ENCODE measurements around the gene IL1R1. TPM values are rescaled to one million over a fixed set of nuclear protein-coding genes. Genes with fewer than 3 reads are reported as not detected.
A peak's percentile ranks its signal among the peaks of the same experiment; 100 is the strongest.
"Not testable (repeated sequence)": the region's sequence is repeated elsewhere in the genome, so short reads cannot be mapped to it uniquely, and the experiment has no call there.

The IL1R1 gene
- polyA plus RNA-seq, 3 donors from 2014 or later, result 0.96 to 4.0 TPM; not detected in 1

GRCh38 chr2:102103992-102104871 is 38.3 kb upstream of the IL1R1 start:
- peaks cover 9 to 21% (median 14%) of the 10 kb centered on the region in 3 donors for H3K27me3 Mint-ChIP-seq (ENCODE audit: low read depth in 3 of 3)
- H3K9me3 Mint-ChIP-seq, result peaks cover 0 to 2% (median 0%) of the 10 kb centered on the region in 6 donors
- H3K27ac Mint-ChIP-seq, result peak overlapping the region in 3 of 6 donors; percentile 27 to 38 (median 29)
- H3K36me3 Mint-ChIP-seq, result peaks cover 0 to 3% (median 0%) of the 10 kb centered on the region in 3 donors
- H3K4me3 Mint-ChIP-seq, result peak overlapping the region; percentile 68 to 81 (median 75)
- H3K4me1 Mint-ChIP-seq, result peaks cover 12 to 13% of the 10 kb centered on the region in 2 donors
- DNase-seq, result peak; percentile 6 to 31 (median 29)

DNA sequence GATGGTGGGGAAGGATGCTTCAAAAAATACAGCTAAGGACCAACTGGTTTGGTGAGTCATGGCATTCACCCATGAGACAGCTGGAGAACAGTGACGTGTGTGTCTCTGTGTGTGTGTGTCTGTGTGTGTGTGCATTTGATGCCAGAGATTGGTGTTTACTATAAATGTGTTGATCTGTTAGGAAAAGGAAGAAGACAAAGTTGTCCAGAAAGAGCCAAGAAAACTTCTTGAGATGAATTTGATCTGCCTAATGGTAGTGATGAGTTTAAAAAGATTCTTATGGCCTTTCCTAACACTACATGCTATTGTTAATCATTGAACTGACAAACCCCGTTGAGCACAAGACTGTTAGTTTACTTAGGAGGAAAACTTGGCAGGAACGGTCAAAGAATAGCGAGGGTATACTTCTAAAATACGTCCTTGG is 36.4 kb upstream of the IL1R1 start:
- Mint-ChIP-seq H3K4me1 (peaks cover 12 to 13% of the 10 kb centered on the region in 2 donors), H3K36me3 (no peaks in the 10 kb centered on the region), H3K27me3 (ENCODE audit: low read depth in 3 of 3) (peaks cover 8 to 18% (median 13%) of the 10 kb centered on the region in 3 donors), H3K4me3 (no peak overlapping the region), H3K9me3 (no peaks in the 10 kb centered on the region), H3K27ac (no peak overlapping the region)
- no peak for DNase-seq

GRCh38 chr2:102106813-102107740 is 35.5 kb upstream of the IL1R1 start:
- H3K36me3 Mint-ChIP-seq, DNase-seq, H3K4me3 Mint-ChIP-seq, H3K27ac Mint-ChIP-seq, H3K9me3 Mint-ChIP-seq: not testable (repeated sequence)
- Mint-ChIP-seq H3K27me3 (ENCODE audit: low read depth in 3 of 3) (peaks cover 6 to 18% (median 13%) of the 10 kb centered on the region in 3 donors), H3K4me1 (peaks cover 12 to 13% of the 10 kb centered on the region in 2 donors)

DNA sequence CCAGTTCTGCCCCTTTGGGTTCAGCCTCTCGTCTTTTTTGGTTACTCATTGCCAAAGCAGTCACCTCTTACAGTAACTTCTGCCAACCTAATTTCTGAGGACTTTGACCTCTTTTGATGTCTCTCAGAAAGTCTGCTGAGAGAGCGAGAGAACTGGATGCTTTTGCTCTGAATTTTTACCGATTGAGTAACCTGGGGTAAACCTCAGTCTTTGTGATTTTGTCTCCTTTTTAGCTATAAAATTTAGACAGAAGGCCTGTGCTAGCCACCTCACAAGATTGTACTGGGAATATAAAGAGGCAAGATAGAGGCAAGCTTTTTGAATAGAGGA is 34.8 kb upstream of the IL1R1 start:
- Mint-ChIP-seq H3K4me3 (no peak overlapping the region), H3K27me3 (ENCODE audit: low read depth in 3 of 3) (peaks cover 6 to 18% (median 12%) of the 10 kb centered on the region in 3 donors), H3K27ac (no peak overlapping the region), H3K4me1 (peaks cover 12 to 13% of the 10 kb centered on the region in 2 donors), H3K36me3 (no peaks in the 10 kb centered on the region), H3K9me3 (no peaks in the 10 kb centered on the region)
- DNase-seq, result no peak

DNA sequence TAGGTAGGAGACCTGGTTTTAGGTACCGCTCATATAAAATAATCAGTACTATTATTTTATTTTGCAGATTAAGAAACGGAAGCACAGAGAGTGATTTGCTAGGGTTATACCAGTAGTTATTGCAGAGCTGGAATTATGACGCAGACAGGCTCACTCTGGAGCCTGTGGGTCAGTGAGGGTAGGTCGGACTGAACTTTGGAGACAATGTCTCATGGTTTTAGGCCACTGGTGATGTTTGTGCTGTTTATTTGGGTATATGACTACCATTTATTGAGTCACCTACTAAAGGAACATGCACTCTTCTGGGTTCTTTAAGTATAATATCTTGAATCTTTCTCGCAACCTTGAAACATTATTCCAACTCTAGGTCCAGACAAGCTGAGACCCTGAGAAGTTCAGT is 33.5 kb upstream of the IL1R1 start:
- no peaks in the 10 kb centered on the region for H3K36me3 Mint-ChIP-seq
- peaks cover 9 to 10% of the 10 kb centered on the region in 2 donors for H3K4me1 Mint-ChIP-seq
- H3K27ac Mint-ChIP-seq, result no peak overlapping the region
- no peak overlapping the region for H3K4me3 Mint-ChIP-seq
- H3K9me3 Mint-ChIP-seq, result no peaks in the 10 kb centered on the region
- DNase-seq, result no peak
- H3K27me3 Mint-ChIP-seq (ENCODE audit: low read depth in 3 of 3), result peaks cover 4 to 15% (median 8%) of the 10 kb centered on the region in 3 donors

- peaks cover 0 to 9% (median 2%) of the 10 kb centered on the region in 3 donors for H3K27me3 Mint-ChIP-seq (ENCODE audit: low read depth in 3 of 3)
- no peak for DNase-seq
- H3K27ac Mint-ChIP-seq, result no peak overlapping the region
- H3K9me3 Mint-ChIP-seq, result no peaks in the 10 kb centered on the region
- no peaks in the 10 kb centered on the region for H3K36me3 Mint-ChIP-seq
- peak overlapping the region in 1 of 5 donors; percentile 30 for H3K4me3 Mint-ChIP-seq
- no peaks in the 10 kb centered on the region for H3K4me1 Mint-ChIP-seq
Measured at GRCh38 chr2:102110171-102110570, 32.4 kb upstream of the IL1R1 start.

DNA sequence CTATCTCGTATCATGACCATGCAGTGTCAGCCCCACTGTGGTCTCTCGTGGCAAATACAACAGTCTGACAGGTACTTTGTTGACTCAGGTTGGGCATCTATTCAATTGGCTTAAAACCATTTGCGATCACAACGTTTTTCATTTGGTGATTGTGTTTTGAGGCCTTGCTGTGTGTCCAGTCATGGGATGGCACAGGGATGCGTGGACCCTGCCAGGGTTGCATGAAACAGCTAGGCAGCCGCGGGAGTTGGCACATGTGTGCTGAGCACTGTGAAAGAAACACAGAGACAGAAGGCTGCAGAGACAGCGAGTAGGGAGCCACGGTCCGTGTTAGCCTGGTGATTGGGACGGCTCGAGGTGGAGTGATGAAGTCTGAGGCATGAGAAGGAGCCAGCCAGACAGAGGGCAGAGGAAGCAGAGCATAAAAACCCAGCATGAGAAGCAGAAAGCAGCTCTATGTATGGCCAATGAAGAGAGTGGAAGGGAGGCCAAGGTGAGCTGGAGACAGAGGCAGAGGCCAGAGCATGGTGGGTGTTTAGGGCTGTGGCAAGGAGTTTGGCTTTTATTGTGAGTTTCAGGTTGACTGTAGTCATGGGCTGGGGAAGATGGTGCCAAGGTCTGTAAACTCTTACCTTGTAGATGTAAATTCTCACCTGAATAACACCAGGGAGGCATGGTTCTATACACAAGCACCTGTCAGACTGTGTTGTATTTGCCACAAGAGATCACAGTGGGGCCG is 31.8 kb upstream of the IL1R1 start:
- no peaks in the 10 kb centered on the region for H3K4me1 Mint-ChIP-seq
- no peak for DNase-seq
- no peaks in the 10 kb centered on the region for H3K9me3 Mint-ChIP-seq
- no peak overlapping the region for H3K27ac Mint-ChIP-seq
- no peaks in the 10 kb centered on the region for H3K36me3 Mint-ChIP-seq
- no peak overlapping the region for H3K4me3 Mint-ChIP-seq
- peaks cover 0 to 6% (median 1%) of the 10 kb centered on the region in 3 donors for H3K27me3 Mint-ChIP-seq (ENCODE audit: low read depth in 3 of 3)

GRCh38 chr2:102111823-102112222 is 30.7 kb upstream of the IL1R1 start:
- H3K9me3 Mint-ChIP-seq, result no peaks in the 10 kb centered on the region
- H3K4me3 Mint-ChIP-seq, result no peak overlapping the region
- H3K27me3 Mint-ChIP-seq (ENCODE audit: low read depth in 3 of 3), result peaks cover 2 to 8% (median 3%) of the 10 kb centered on the region in 3 donors
- no peak for DNase-seq
- H3K4me1 Mint-ChIP-seq, result no peaks in the 10 kb centered on the region
- H3K27ac Mint-ChIP-seq, result no peak overlapping the region
- H3K36me3 Mint-ChIP-seq, result no peaks in the 10 kb centered on the region

DNA sequence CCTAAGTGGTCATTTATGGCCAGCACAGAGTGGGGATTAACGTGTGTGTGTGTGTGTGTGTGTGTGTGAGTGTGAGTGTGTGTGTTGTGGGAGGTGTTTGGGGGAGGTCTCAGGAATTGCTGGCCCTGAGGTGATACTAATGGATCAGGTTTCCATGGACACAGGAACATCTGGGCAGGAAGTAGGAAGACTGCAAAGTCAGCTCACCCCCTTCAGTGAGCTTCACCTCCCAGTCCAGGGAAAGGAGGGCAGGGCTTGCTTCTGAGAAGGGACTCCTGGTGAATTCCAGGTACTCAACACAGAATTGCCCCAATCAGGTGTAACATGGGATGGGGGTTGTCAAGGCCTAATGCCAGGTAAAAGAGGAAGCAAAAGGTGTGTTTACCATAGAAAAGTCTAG is 30.3 kb upstream of the IL1R1 start:
- Mint-ChIP-seq H3K27me3 (ENCODE audit: low read depth in 3 of 3) (peaks cover 2 to 8% (median 3%) of the 10 kb centered on the region in 3 donors), H3K4me1 (no peaks in the 10 kb centered on the region), H3K27ac (no peak overlapping the region), H3K36me3 (no peaks in the 10 kb centered on the region), H3K9me3 (no peaks in the 10 kb centered on the region), H3K4me3 (no peak overlapping the region)
- no peak for DNase-seq

DNA sequence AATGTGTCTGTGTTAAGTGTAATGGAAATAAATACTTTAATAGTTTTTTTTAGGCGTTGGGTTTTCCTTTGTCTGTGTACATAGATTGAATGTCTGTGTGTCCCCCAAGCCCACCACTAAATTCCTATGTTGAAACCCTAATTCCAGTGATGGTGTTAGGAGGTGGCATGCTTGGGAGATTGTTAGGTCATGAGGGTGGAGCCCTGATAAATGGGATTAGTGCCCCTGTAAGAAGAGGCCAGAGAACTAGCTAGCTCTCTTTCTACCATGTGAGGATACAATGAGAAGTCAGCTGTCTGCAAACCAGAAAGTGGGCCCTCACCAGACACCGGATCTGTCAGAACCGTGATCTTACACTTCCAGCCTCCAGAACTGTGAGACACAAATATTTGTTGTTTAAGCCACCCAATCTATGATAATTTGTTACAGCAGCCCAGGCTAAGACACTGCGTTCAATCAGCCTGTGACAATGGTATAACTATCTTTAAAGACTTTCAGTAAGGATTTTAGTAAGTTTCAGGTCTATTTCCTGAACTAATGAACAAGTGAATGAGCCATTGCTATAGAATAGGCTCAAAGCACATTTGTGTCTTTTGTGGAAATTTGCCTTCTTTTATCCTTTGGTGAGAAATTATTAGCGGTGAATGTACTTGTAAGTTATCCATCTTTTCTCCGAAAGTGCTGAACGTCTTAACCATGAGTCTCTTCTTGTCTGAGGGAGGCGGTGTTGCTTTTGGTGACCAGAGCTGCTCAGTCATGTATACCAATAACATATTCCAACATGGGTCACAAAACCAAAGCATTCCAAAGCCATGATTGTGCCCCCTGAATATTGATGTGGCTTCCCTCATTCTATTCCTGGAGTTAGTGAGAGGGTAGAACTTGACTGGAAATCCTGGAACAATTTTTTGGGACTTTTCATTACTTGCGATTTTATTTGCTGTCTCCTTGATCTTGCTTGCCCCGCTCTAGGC is 29.6 kb upstream of the IL1R1 start:
- Mint-ChIP-seq H3K4me1 (no peaks in the 10 kb centered on the region), H3K36me3 (no peaks in the 10 kb centered on the region), H3K9me3 (no peaks in the 10 kb centered on the region), H3K27ac (no peak overlapping the region), H3K27me3 (ENCODE audit: low read depth in 3 of 3) (peaks cover 2 to 8% (median 3%) of the 10 kb centered on the region in 3 donors), H3K4me3 (no peak overlapping the region)
- no peak for DNase-seq

DNA sequence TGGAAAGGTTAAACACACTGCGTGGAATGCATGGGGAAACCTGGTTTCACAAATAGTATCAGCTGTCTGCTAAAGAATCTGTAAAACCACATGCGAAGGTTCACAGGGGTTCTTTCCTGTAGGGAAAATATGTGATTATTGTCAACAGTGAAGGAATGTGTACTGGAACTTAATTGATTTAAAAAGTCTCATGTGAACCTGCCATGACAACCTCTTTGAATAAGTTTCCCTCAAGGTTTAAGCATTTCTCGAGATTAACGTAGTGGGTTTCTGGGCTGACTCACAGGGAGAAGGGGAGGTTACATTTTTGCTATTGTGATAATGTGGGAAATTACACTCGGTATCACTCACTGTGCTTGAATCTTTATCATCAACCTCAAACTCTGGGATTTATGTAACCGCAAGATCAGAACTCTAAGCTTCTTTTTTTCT is 28.2 kb upstream of the IL1R1 start:
- Mint-ChIP-seq H3K9me3 (no peaks in the 10 kb centered on the region), H3K4me1 (no peaks in the 10 kb centered on the region), H3K27me3 (ENCODE audit: low read depth in 3 of 3) (peaks cover 2 to 8% (median 3%) of the 10 kb centered on the region in 3 donors), H3K27ac (no peak overlapping the region), H3K4me3 (no peak overlapping the region), H3K36me3 (no peaks in the 10 kb centered on the region)
- no peak for DNase-seq

GRCh38 chr2:102114851-102115497 is 27.6 kb upstream of the IL1R1 start:
- peaks cover 2 to 7% (median 3%) of the 10 kb centered on the region in 3 donors for H3K27me3 Mint-ChIP-seq (ENCODE audit: low read depth in 3 of 3)

More at GRCh38 chr2:102114851-102115497, 27.6 kb upstream of the IL1R1 start:
- Mint-ChIP-seq H3K4me3 (no peak overlapping the region), H3K36me3 (no peaks in the 10 kb centered on the region), H3K9me3 (no peaks in the 10 kb centered on the region), H3K27ac (no peak overlapping the region), H3K4me1 (no peaks in the 10 kb centered on the region)
- DNase-seq, result no peak
